ENCODE measurements around the gene PXMP4. TPM values are rescaled to one million over a fixed set of nuclear protein-coding genes. Genes with fewer than 3 reads are reported as not detected.

Gene PXMP4
- total and polyA plus RNA-seq, 9 of the 15 experiments (the other 6 are each of a cell fraction or from before 2014, with no cell fraction given): 4.8 to 29.1 (median 6.8) TPM

- TF ChIP-seq MLX (CRISPR knock-in tag; conservative IDR thresholded peaks at IDR 0.05) (no peak), MAFK (IDR thresholded peaks at IDR 0.05; ENCODE audit: low read length) (peak; percentile 60; the same call in 1 of the 2 replicates), ZBTB9 (CRISPR knock-in tag; IDR thresholded peaks at IDR 0.05) (no peak), IRF2 (CRISPR knock-in tag; IDR thresholded peaks at IDR 0.05) (no peak), MYC (IDR thresholded peaks at IDR 0.05; ENCODE audit: low read depth, low read length) (no peak; the same call in 1 of the 2 replicates), MYC (CRISPR knock-in tag; IDR thresholded peaks at IDR 0.05; ENCODE audit: borderline replicate concordance, low read depth) (peak; percentile 32; the same call in 1 of the 2 replicates), MBD1 (CRISPR knock-in tag; IDR thresholded peaks at IDR 0.05) (no peak), KDM5B (IDR thresholded peaks at IDR 0.05; ENCODE audit: insufficient replicate concordance, low read depth, low read length) (no peak), E2F6 (IDR thresholded peaks at IDR 0.05; ENCODE audit: borderline replicate concordance in 1 of 2, extremely low read depth in 1 of 2, insufficient read depth in 1 of 2, insufficient read length in 1 of 2, low read depth in 1 of 2, low read length in 1 of 2, poor library complexity in 1 of 2, severe bottlenecking in 1 of 2) (no peak), YY1 (IDR thresholded peaks at IDR 0.05; ENCODE audit: borderline replicate concordance in 1 of 3, control insufficient read depth in 1 of 3, extremely low read depth in 1 of 3, insufficient read depth in 3 of 3, insufficient read length in 1 of 3, insufficient replicate concordance in 2 of 3, low read depth in 1 of 3, low read length in 2 of 3) (peak in 1 of 3 experiments; percentile 18), NCOA1 (IDR thresholded peaks at IDR 0.05; ENCODE audit: low read depth) (no peak), MAX (CRISPR knock-in tag; IDR thresholded peaks at IDR 0.05) (no peak), ZNF609 (CRISPR knock-in tag; IDR thresholded peaks at IDR 0.05; ENCODE audit: borderline replicate concordance) (no peak)
Observed at GRCh38 chr20:33673410-33674293, 46.5 kb downstream of the PXMP4 start (continued).
